HEK293T (cell line): Measurements from ENCODE around the gene ATCAY.

Experiments used
- CTCF ChIA-PET: fragments of 350-600 bp; formaldehyde crosslinking; extraction: SDS; loops from one replicate; lab custom pipeline; 2021; ENCODE audit warnings: antibody characterized with exemption, inconsistent platforms; lab: Yijun Ruan, JAX
- POLR2A ChIA-PET: fragments of 350-600 bp; formaldehyde crosslinking; extraction: SDS; loops from one replicate; lab custom pipeline; 2020; ENCODE audit warnings: antibody characterized with exemption, inconsistent platforms; lab: Yijun Ruan, JAX
- DNase-seq: peaks from one replicate; pipeline ENCODE4 v3.0.0; 2012; ENCODE audit warnings: mixed read lengths; ENCODE audit errors: extremely low spot score
- ARNT ChIP-seq: fragments of 450-650 bp; IDR thresholded peaks from 2 replicates; pipeline ENCODE4 v1.6.1; 2017; ENCODE audit warnings: mild to moderate bottlenecking
- BHLHE40 ChIP-seq: fragments of 450-650 bp; IDR thresholded peaks from 2 replicates; pipeline ENCODE4 v1.6.1; 2016; ENCODE audit warnings: mild to moderate bottlenecking, moderate library complexity, borderline replicate concordance
- CTBP1 ChIP-seq: fragments of 450-650 bp; IDR thresholded peaks from 2 replicates; pipeline ENCODE4 v1.6.1; 2016; ENCODE audit warnings: borderline replicate concordance
- ELF4 ChIP-seq: fragments of 450-650 bp; IDR thresholded peaks from 2 replicates; pipeline ENCODE4 v1.6.1; 2017; ENCODE audit warnings: antibody characterized with exemption
- FOXA1 ChIP-seq: fragments of 450-650 bp; IDR thresholded peaks from 2 replicates; pipeline ENCODE4 v1.6.1; 2016; ENCODE audit warnings: mild to moderate bottlenecking
- FOXK2 ChIP-seq: fragments of 450-650 bp; IDR thresholded peaks from 2 replicates; pipeline ENCODE4 v1.6.1; 2016; ENCODE audit warnings: mild to moderate bottlenecking
- FOXM1 ChIP-seq: fragments of 450-650 bp; IDR thresholded peaks from 2 replicates; pipeline ENCODE4 v1.6.1; 2017; ENCODE audit warnings: mild to moderate bottlenecking, borderline replicate concordance
- HDGF ChIP-seq: fragments of 450-650 bp; IDR thresholded peaks from 2 replicates; pipeline ENCODE4 v1.6.1; 2017; ENCODE audit warnings: antibody characterized with exemption, borderline replicate concordance
- L3MBTL2 ChIP-seq: fragments of 450-650 bp; conservative IDR thresholded peaks from 2 replicates; pipeline ENCODE4 v1.6.1; 2016; ENCODE audit warnings: mild to moderate bottlenecking
- LEF1 ChIP-seq: fragments of 450-650 bp; IDR thresholded peaks from 2 replicates; pipeline ENCODE4 v1.6.1; 2017; ENCODE audit warnings: mild to moderate bottlenecking, borderline replicate concordance
- NFRKB ChIP-seq: fragments of 450-650 bp; IDR thresholded peaks from 2 replicates; pipeline ENCODE4 v1.6.1; 2016; ENCODE audit warnings: mild to moderate bottlenecking, moderate library complexity
- PKNOX1 ChIP-seq: fragments of 450-650 bp; IDR thresholded peaks from 2 replicates; pipeline ENCODE4 v1.6.1; 2016
- SP1 ChIP-seq: fragments of 450-650 bp; IDR thresholded peaks from 2 replicates; pipeline ENCODE4 v1.6.1; 2017
- SUZ12 ChIP-seq: fragments of 450-650 bp; IDR thresholded peaks from 2 replicates; pipeline ENCODE4 v1.6.1; 2016; ENCODE audit warnings: mild to moderate bottlenecking
- TARDBP ChIP-seq: fragments of 450-650 bp; IDR thresholded peaks from 2 replicates; pipeline ENCODE4 v1.6.1; 2016
- ZNF384 ChIP-seq: fragments of 450-650 bp; IDR thresholded peaks from 2 replicates; pipeline ENCODE4 v1.6.1; 2016

Gene ATCAY

GRCh38 chr19:3916033-3916432 is 35.5 kb downstream of the ATCAY start:
- DNase-seq = no peak
- CTCF ChIA-PET = no interaction called here
- POLR2A ChIA-PET = no interaction called here
- no peak for TF ChIP-seq ZNF384
- TF ChIP-seq FOXA1 = no peak
- no peak for TF ChIP-seq NFRKB
- TF ChIP-seq FOXM1 = no peak

- CTCF ChIA-PET = no interaction called here
Observed at GRCh38 chr19:3919793-3920192, 39.3 kb downstream of the ATCAY start.

GRCh38 chr19:3923096-3923758 is 42.7 kb downstream of the ATCAY start:
- ChIA-PET POLR2A (no interaction called here), CTCF (no interaction called here)
- DNase-seq = no peak
- TF ChIP-seq SP1 (no peak), FOXK2 (no peak), CTBP1 (no peak)

More at GRCh38 chr19:3919793-3920192, 39.3 kb downstream of the ATCAY start:
- POLR2A ChIA-PET = no interaction called here
- DNase-seq = no peak
- TF ChIP-seq CTBP1 (no peak), ELF4 (no peak), SUZ12 (no peak), SP1 (no peak), ZNF384 (no peak), LEF1 (no peak), FOXM1 (no peak), TARDBP (no peak), NFRKB (no peak), FOXK2 (no peak), ARNT (no peak), FOXA1 (no peak), HDGF (no peak), BHLHE40 (no peak), L3MBTL2 (no peak), PKNOX1 (no peak)

GRCh38 chr19:3923912-3924311 is 43.4 kb downstream of the ATCAY start:
- ChIA-PET CTCF (no interaction called here), POLR2A (no interaction called here)
- TF ChIP-seq L3MBTL2 (no peak), FOXM1 (no peak), ARNT (no peak), HDGF (no peak), SP1 (no peak), BHLHE40 (no peak), FOXA1 (no peak), ELF4 (no peak), NFRKB (no peak), PKNOX1 (no peak), SUZ12 (no peak), FOXK2 (no peak), CTBP1 (no peak), ZNF384 (no peak)
- DNase-seq = no peak

- CTCF ChIA-PET = no interaction called here
- no peak for DNase-seq
- POLR2A ChIA-PET = no interaction called here
- TF ChIP-seq FOXA1 = no peak
Observed at GRCh38 chr19:3931041-3931440, 50.6 kb downstream of the ATCAY start.

- ChIA-PET POLR2A (interaction anchor here (1.0 to 1.2 kb wide), 3 partner anchors 9 to 52 kb away, joined by 3 to 5 read pairs (median 3); partner anchors contain the start of gene EEF2), CTCF (no interaction called here)
- no peak for DNase-seq
- TF ChIP-seq L3MBTL2 (0 out of 2 replicates have a peak, but pooled peaks have one; percentile 25), PKNOX1 (no peak)
Observed at GRCh38 chr19:3932931-3933810, 52.7 kb downstream of the ATCAY start, which contains the start of gene NMRK2. Gene NMRK2 (plus strand): TSS chr19:3933069. CDS start chr19:3933672, 603 bp downstream.
